ENCODE measurements around the gene ACBD4. TPM values are rescaled to one million over a fixed set of nuclear protein-coding genes. Genes with fewer than 3 reads are reported as not detected.

Gene ACBD4
- total RNA-seq, 1 experiment from 2014 or later: 21.2 TPM

GRCh38 chr17:45143767-45144198 is 8.3 kb downstream of the ACBD4 start:
- H3K4me1 ChIP-seq: peaks cover 11% of the 10 kb centered on the region
- ChIA-PET POLR2A (interaction anchor here (0.7 kb wide), 1 partner anchor 167 kb away, joined by 4 read pairs; no protein-coding TSS in a partner anchor), CTCF (interaction anchor here (1.6 kb wide), 1 partner anchor 8 kb away, joined by 6 read pairs; the partner anchor contains the start of gene ACBD4)
- intact Hi-C loops (cut with micrococcal nuclease; ENCODE audit: unreplicated experiment): no loop called here
- Mint-ChIP-seq H3K27me3 (ENCODE audit: insufficient read depth, unreplicated experiment) (peaks cover 4% of the 10 kb centered on the region), H3K27ac (ENCODE audit: unreplicated experiment) (no peak overlapping the region), H3K4me3 (ENCODE audit: unreplicated experiment) (no peak overlapping the region), H3K4me1 (ENCODE audit: low read depth, unreplicated experiment) (peaks cover 9% of the 10 kb centered on the region), H3K36me3 (ENCODE audit: insufficient read depth, unreplicated experiment) (peaks cover 40% of the 10 kb centered on the region), H3K9me3 (ENCODE audit: unreplicated experiment) (no peaks in the 10 kb centered on the region)
- BruUV-seq (replicated peaks): no TSS peak
- no peak for DNase-seq
- no peaks in the 10 kb centered on the region for H3K9me3 ChIP-seq
- no peak overlapping the region for H3K4me3 ChIP-seq (ENCODE audit: low read depth, low read length)
- H3K27me3 ChIP-seq (replicated peaks; ENCODE audit: control insufficient read depth, insufficient read depth, low read length): no peaks in the 10 kb centered on the region
- TF ChIP-seq CTCF (IDR thresholded peaks at IDR 0.05; ENCODE audit: insufficient read depth in 1 of 2, low read depth in 1 of 2, low read length in 1 of 2, severe bottlenecking in 1 of 2, unreplicated experiment in 1 of 2): no peak
- no peaks in the 10 kb centered on the region for H3K36me3 ChIP-seq (ENCODE audit: control insufficient read depth, insufficient read depth, low read length)

- no peaks in the 10 kb centered on the region for H3K9me3 ChIP-seq
- TF ChIP-seq CTCF (IDR thresholded peaks at IDR 0.05; ENCODE audit: insufficient read depth in 1 of 2, low read depth in 1 of 2, low read length in 1 of 2, severe bottlenecking in 1 of 2, unreplicated experiment in 1 of 2): no peak
- no peak overlapping the region for H3K4me3 Mint-ChIP-seq (ENCODE audit: unreplicated experiment)
- POLR2A ChIA-PET: interaction anchor here (0.5 to 0.6 kb wide), 2 partner anchors 32 to 43 kb away, joined by 5 to 7 read pairs; no protein-coding TSS in a partner anchor
- H3K27me3 Mint-ChIP-seq (ENCODE audit: insufficient read depth, unreplicated experiment): peaks cover 4% of the 10 kb centered on the region
- DNase-seq: no peak
- H3K4me3 ChIP-seq (ENCODE audit: low read depth, low read length): no peak overlapping the region
- no peaks in the 10 kb centered on the region for H3K9me3 Mint-ChIP-seq (ENCODE audit: unreplicated experiment)
- no TSS peak for BruUV-seq (replicated peaks)
- H3K27me3 ChIP-seq (replicated peaks; ENCODE audit: control insufficient read depth, insufficient read depth, low read length): no peaks in the 10 kb centered on the region
- peaks cover 11% of the 10 kb centered on the region for H3K4me1 ChIP-seq
- no peak overlapping the region for H3K27ac Mint-ChIP-seq (ENCODE audit: unreplicated experiment)
- H3K36me3 ChIP-seq (ENCODE audit: control insufficient read depth, insufficient read depth, low read length): no peaks in the 10 kb centered on the region
- peaks cover 46% of the 10 kb centered on the region for H3K36me3 Mint-ChIP-seq (ENCODE audit: insufficient read depth, unreplicated experiment)
- H3K4me1 Mint-ChIP-seq (ENCODE audit: low read depth, unreplicated experiment): peaks cover 9% of the 10 kb centered on the region
- CTCF ChIA-PET: interaction anchor here (1.6 kb wide), 1 partner anchor 9 kb away, joined by 6 read pairs; the partner anchor contains the start of gene ACBD4
- intact Hi-C loops (cut with micrococcal nuclease; ENCODE audit: unreplicated experiment): loop anchor here (5.0 kb wide), 1 partner anchor 228 kb away; no protein-coding TSS in a partner anchor
These were observed 8.9 kb downstream of the ACBD4 start for GRCh38 chr17:45144199-45145034.

- CTCF ChIA-PET: interaction anchor here (1.6 to 8.2 kb wide), 3 partner anchors 9 to 15 kb away, joined by 6 to 230 read pairs (median 158); partner anchors contain the start of genes ACBD4 and HEXIM2
- Mint-ChIP-seq H3K27me3 (ENCODE audit: insufficient read depth, unreplicated experiment) (peaks cover 4% of the 10 kb centered on the region), H3K4me3 (ENCODE audit: unreplicated experiment) (no peak overlapping the region), H3K9me3 (ENCODE audit: unreplicated experiment) (no peaks in the 10 kb centered on the region), H3K4me1 (ENCODE audit: low read depth, unreplicated experiment) (peaks cover 9% of the 10 kb centered on the region), H3K27ac (ENCODE audit: unreplicated experiment) (no peak overlapping the region), H3K36me3 (ENCODE audit: insufficient read depth, unreplicated experiment) (peaks cover 52% of the 10 kb centered on the region)
- BruUV-seq (replicated peaks): no TSS peak
- TF ChIP-seq CTCF (IDR thresholded peaks at IDR 0.05; ENCODE audit: insufficient read depth in 1 of 2, low read depth in 1 of 2, low read length in 1 of 2, severe bottlenecking in 1 of 2, unreplicated experiment in 1 of 2): no peak
- no peak for DNase-seq
- intact Hi-C loops (cut with micrococcal nuclease; ENCODE audit: unreplicated experiment): loop anchor here (5.0 kb wide), 1 partner anchor 227 kb away; no protein-coding TSS in a partner anchor
- Histone ChIP-seq H3K36me3 (ENCODE audit: control insufficient read depth, insufficient read depth, low read length) (no peaks in the 10 kb centered on the region), H3K4me1 (peaks cover 11% of the 10 kb centered on the region), H3K9me3 (no peaks in the 10 kb centered on the region), H3K27me3 (replicated peaks; ENCODE audit: control insufficient read depth, insufficient read depth, low read length) (no peaks in the 10 kb centered on the region), H3K4me3 (ENCODE audit: low read depth, low read length) (no peak overlapping the region)
- POLR2A ChIA-PET: interaction anchor here (0.5 to 0.6 kb wide), 2 partner anchors 32 to 42 kb away, joined by 5 to 7 read pairs; no protein-coding TSS in a partner anchor
These were observed 9.5 kb downstream of the ACBD4 start for GRCh38 chr17:45145035-45145389.

Measured in Caco-2 (cell line).